Stimulated activated CD8-positive, alpha-beta memory T cell treated with anti-CD3 and anti-CD28 coated beads, Interleukin-15, amount 100 ng/mL, for 24 hours (primary cell): ENCODE results near the gene PLIN4.

Experiments used
- DNase-seq: peaks from one replicate; pipeline ENCODE4 v3.0.0-alpha.2; 2020; ENCODE audit warnings: low read depth

PLIN4 gene

GRCh38 chr19:4523306-4524110, 5.2 kb upstream of the PLIN4 start:
- no peak for DNase-seq

- no peak for DNase-seq
Observed at GRCh38 chr19:4522291-4523002, 4.2 kb upstream of the PLIN4 start.

GRCh38 chr19:4521888-4522242, 3.6 kb upstream of the PLIN4 start:
- DNase-seq = no peak

GRCh38 chr19:4521170-4521887, 3.0 kb upstream of the PLIN4 start:
- no peak for DNase-seq

- no peak for DNase-seq
Observed at GRCh38 chr19:4519521-4520277, 1.4 kb upstream of the PLIN4 start.

GRCh38 chr19:4519172-4519496, 848 bp upstream of the PLIN4 start:
- no peak for DNase-seq

- no peak for DNase-seq
Observed at GRCh38 chr19:4517451-4518057, 732 bp downstream of the PLIN4 start.

- no peak for DNase-seq
Observed at GRCh38 chr19:4516939-4517300, 1.4 kb downstream of the PLIN4 start.

GRCh38 chr19:4516199-4516938, 1.9 kb downstream of the PLIN4 start:
- DNase-seq = no peak

- no peak for DNase-seq
Observed at GRCh38 chr19:4515732-4516131, 2.6 kb downstream of the PLIN4 start.

GRCh38 chr19:4513248-4513647, 5.0 kb downstream of the PLIN4 start:
- DNase-seq = no peak

GRCh38 chr19:4512070-4512469, 6.2 kb downstream of the PLIN4 start:
- DNase-seq = no peak

GRCh38 chr19:4511300-4512054, 6.8 kb downstream of the PLIN4 start:
- no peak for DNase-seq

GRCh38 chr19:4510435-4511255, 7.6 kb downstream of the PLIN4 start:
- DNase-seq = no peak

GRCh38 chr19:4508698-4509097, 9.6 kb downstream of the PLIN4 start:
- DNase-seq = no peak

GRCh38 chr19:4507804-4508203, 10.5 kb downstream of the PLIN4 start:
- no peak for DNase-seq

- no peak for DNase-seq
Observed at GRCh38 chr19:4507150-4507452, 11.2 kb downstream of the PLIN4 start.

- no peak for DNase-seq
Observed at GRCh38 chr19:4506449-4507149, 11.7 kb downstream of the PLIN4 start.
